NCI-H2029 (cell line): Measurements from ENCODE around the gene TTC36.
"Not testable (repeated sequence)": the region's sequence is repeated elsewhere in the genome, so short reads cannot be mapped to it uniquely, and the experiment has no call there.

ENCODE experiments used
- DNase-seq: peaks from one replicate; lab custom pipeline; 2025; lab: John Stamatoyannopoulos, UW

TTC36 gene

GRCh38 chr11:118532091-118532490 lies 4.8 kb downstream of the TTC36 start:
- DNase-seq, result no peak

- DNase-seq, result no peak
Measured at GRCh38 chr11:118532852-118533768, 5.8 kb downstream of the TTC36 start.

DNA sequence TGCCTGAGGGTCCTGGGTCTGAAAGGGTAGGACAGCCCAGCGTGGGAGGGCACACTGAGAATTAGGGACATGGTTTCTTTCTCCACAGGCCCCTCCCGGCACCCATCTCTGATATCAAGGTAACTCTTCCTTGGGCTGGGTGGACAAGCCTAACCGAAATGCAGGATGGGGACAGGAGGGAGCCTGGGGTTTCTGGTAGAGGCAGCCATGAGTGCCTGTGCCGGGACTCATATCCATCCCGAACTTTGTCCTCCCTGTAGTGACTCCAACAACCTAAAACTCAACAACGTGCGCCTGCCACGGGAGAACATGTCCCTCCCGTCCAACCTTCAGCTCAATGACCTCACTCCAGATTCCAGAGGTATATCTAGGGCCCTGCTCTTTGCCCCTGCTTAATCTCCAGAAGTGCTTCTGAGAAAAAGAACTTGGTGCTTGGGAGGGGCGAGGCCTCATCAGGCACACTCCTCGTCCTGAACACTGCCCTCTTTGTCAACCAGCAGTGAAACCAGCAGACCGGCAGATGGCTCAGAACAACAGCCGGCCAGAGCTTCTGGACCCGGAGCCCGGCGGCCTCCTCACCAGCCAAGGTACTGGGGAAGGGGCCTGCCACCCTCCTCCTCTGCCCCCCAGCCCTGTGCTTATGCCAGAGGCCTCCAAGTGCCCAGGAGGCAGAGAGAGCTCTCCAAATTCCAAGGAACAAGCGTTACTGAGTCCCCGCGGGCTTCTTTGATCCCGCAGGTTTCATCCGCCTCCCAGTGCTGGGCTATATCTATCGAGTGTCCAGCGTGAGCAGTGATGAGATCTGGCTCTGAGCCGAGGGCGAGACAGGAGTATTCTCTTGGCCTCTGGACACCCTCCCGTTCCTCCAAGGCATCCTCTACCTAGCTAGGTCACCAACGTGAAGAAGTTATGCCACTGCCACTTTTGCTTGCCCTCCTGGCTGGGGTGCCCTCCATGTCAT lies 6.8 kb downstream of the TTC36 start:
- DNase-seq, result no peak

DNA sequence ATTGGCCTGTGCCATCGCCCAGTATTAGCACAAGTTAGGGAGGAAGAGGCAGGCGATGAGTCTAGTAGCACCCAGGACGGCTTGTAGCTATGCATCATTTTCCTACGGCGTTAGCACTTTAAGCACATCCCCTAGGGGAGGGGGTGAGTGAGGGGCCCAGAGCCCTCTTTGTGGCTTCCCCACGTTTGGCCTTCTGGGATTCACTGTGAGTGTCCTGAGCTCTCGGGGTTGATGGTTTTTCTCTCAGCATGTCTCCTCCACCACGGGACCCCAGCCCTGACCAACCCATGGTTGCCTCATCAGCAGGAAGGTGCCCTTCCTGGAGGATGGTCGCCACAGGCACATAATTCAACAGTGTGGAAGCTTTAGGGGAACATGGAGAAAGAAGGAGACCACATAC lies 8.0 kb downstream of the TTC36 start:
- DNase-seq, result no peak

- no peak for DNase-seq
Measured at GRCh38 chr11:118536726-118537125, 9.5 kb downstream of the TTC36 start.

DNA sequence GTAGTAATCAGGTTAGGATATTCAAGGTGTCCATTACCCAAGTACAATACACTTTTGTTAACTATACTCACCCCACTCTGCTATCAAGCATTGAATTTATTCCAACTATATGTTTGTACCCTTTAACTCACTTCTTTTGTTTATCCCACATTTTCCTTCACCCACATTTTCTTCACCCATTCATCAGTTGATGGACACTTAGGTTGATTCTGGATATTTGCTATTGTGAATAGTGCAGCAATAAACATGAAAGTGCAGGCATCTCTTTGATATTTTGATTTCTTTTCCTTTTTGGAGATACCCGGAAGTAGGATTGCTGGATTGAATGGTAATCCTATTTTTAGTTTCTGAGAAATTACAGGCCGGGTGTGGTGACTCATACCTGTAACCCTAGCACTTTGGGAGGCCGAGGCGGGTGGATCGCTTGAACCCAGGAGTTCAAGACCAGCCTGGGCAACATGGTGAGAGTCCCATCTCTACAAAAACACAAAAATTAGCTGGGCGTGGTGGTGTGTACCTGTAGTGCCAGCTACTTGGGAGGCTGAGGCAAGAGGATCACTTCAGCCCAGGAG lies 10.2 kb downstream of the TTC36 start:
- DNase-seq, result no peak

GRCh38 chr11:118544010-118544646 lies 16.9 kb downstream of the TTC36 start:
- no peak for DNase-seq

DNA sequence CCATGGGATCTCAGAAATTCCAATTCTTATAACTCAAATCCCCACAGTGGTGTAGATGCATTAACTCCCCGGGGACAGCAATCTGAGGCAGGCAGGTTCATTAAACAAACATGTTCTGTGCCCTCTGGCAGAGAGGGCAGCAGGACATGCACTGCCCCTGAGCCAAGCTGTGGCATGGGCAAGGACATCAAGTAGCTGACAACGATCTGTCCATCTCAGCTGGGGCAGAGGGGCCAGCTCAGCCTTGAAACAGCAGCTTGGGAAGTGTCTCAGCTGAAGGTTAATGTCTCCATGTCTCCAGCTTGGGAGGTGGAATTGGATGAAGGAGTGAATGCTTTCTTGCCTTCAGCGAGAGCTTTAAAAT lies 17.4 kb downstream of the TTC36 start:
- DNase-seq, result no peak

DNA sequence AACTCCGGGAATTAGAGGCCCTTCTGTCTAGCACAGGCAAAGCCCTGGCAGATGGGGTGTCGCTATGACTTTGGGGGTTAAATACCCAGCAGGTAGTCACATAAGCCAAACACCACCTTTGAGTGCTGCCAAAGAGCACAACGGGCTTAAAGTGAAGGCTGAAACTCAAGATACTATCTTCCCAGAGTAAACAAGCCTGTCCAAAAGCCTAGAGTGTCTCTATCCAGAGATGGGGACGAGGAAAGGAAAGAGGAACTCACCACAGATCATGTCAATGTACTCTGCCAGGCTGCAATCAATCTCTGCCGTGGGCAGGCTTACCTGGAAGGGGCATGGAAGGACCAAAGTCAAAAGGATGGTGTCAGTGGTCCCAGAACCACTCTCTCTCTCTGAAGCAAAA lies 18.3 kb downstream of the TTC36 start:
- DNase-seq, result no peak

GRCh38 chr11:118547132-118547531 lies 19.9 kb downstream of the TTC36 start:
- DNase-seq, result no peak

GRCh38 chr11:118552341-118552740 lies 25.1 kb downstream of the TTC36 start:
- DNase-seq, result no peak

DNA sequence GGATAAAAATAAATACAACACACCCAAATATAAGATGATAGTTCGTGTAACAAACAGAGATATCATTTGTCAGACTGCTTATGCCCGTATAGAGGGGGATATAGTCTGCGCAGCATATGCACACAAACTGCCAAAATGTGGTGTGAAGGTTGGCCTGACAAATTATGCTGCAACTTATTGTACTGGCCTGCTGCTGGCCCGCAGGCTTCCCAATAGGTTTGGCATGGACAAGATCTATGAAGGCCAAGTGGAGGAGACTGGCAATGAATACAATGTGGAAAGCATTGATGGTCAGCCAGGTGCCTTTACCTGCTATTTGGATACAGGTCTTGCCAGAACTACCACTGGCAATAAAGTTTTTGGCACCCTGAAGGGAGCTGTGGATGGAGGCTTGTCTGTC lies 33.5 kb downstream of the TTC36 start:
- no peak for DNase-seq

GRCh38 chr11:118565051-118565450 lies 37.8 kb downstream of the TTC36 start:
- DNase-seq, result no peak

DNA sequence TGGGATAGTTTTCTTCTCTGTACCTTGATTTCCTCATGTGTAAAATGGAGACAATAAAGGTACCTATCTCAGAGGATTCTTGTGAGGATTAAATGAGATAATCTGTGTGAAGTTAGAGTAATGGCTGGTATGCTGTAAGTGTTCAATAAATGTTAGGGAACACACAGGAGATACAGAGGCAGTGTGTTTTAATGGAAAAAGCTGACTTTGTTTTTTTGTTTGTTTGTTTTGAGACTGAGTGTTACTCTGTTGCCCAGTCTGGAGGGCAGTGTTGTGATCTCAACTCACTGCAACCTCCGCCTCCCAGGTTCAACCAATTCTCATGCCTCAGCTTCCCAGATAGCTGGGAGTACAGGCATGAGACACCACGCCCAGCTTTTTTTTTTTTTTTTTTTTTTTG lies 42.4 kb downstream of the TTC36 start:
- DNase-seq, result no peak

DNA sequence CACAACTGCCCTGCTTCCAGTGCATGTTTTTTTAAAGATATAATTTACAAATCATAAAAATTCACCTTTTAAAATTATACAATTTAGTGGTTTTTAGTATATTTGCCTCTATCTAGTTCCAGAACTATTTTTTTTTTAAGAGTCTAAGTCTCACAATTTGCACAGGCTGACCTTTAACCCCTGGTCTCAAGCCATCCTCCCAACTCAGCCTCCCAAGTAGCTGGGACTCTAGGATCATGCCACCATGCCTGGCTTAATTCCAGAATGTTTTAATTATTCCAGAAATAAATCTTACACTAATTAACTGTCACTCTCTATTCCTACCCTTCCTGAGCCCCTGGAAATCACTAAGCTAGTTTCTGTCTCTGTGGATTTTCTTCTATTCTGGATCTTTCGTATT lies 43.5 kb downstream of the TTC36 start:
- DNase-seq, result no peak

GRCh38 chr11:118571701-118572060 lies 44.4 kb downstream of the TTC36 start:
- DNase-seq, result not testable (repeated sequence)

DNA sequence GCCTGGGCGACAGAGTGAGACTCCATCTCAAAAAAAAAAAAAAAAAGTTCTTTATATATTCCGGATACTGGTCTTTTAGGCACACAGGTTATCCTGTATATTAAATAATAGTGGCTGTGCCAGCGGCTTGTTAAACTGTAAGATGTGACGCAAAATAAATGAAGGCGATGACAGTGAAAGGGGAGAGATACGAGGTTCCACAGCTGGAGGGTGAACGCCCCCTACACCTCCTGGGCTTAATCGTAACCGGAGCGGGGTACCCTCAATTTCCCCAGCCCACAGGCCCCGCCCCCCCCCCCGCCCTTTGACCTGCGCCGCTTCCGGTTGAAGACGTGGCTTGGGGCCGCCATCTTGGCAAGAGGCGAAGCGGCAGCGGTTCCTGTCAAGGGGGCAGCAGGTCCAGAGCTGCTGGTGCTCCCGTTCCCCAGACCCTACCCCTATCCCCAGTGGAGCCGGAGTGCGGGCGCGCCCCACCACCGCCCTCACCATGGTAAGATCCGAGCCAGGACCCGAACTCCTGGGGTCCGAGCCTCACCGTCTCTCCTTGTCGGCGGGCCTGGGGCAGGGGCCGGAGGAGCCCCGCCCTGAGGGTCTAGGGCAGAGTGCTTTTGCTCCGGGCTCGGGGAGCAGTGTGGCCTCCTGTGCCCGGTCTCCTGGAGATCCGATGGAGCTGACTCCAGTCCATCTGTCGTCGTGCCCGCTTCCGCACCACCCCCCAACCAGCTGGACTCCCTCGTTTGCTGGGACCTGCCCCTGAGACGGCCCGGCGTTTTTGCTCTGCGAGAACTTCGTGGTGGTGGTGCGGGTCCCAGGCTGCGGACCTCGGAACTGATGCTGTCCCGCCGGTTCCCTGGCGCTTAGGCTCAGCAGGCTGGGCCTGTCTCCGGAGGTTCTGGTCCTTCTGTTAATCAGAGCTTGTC lies 45.0 kb downstream of the TTC36 start, which contains the start of gene ARCN1:
TSS of gene ARCN1 (plus strand) at position 349 of the 920 bp plus-strand sequence. CDS start at position 488, 139 bp downstream.
- DNase-seq, result peak; percentile 64

DNA sequence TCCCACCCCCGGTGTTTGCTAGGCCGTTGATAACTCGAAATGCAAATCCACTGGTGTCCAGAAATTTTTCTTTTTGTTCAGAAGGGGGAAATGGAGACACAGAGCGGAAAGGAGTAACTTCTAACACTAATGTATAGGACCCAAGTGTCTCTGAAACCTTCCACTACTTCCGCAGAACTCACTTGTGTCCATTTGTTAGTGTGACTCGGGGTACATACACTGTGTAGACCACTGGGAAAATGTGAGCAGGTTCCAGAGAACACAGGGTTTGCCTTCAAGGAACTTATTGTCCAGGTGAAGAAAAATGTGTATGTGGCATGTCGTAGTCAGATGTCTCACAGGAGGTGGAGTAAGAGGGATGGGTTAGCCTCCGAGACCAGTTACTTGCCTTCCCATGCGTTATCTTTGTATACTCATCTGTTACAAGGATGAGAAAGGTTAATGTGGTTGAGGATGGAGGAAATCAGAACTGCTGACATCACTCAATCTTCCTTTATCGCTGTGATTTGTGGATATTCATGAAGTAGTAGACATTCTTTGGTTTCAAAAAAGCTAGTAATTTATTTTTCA lies 45.8 kb downstream of the TTC36 start:
- DNase-seq, result no peak

DNA sequence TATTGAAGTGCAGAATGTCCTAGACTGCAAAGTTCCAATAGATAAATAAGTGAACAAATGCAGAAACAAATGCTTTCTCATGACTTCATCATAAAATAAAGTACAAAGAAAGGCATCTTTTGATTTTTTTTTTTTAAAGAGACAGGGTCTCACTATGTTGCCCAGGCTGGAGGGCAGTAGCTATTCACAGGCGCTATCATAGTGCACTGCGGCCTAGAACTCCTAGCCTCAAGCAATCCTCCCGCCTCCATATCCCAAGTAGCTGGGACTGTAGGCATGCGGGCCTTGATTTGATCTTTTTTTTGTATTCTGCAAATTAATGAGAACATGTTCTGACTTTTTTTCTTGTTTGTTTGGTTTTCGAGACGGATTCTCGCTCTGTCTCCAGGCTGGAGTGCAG lies 47.4 kb downstream of the TTC36 start:
- DNase-seq, result no peak

- DNase-seq, result not testable (repeated sequence)
Measured at GRCh38 chr11:118577995-118578394, 50.7 kb downstream of the TTC36 start.
